Urinary bladder (tissue), 4 donors: Measurements from ENCODE around the gene TMEM253. TPM values are rescaled to one million over a fixed set of nuclear protein-coding genes. Genes with fewer than 3 reads are reported as not detected.

Experiments
- DNase-seq: peaks from one replicate; pipeline ENCODE4 v3.0.0-alpha.2; 2015; ENCODE audit errors: extremely low spot score
- H3K27ac ChIP-seq: one replicate; pipeline ENCODE4 v1.5.1; 2013; ENCODE audit warnings: low read depth, mild to moderate bottlenecking, moderate library complexity
- H3K36me3 ChIP-seq: one replicate; pipeline ENCODE4 v1.6.1; 2013; ENCODE audit warnings: mild to moderate bottlenecking, moderate library complexity; ENCODE audit not compliant: insufficient read depth
- H3K4me1 ChIP-seq: one replicate; pipeline ENCODE4 v1.6.1; 2013; ENCODE audit warnings: mild to moderate bottlenecking, moderate library complexity; ENCODE audit not compliant: insufficient read depth
- H3K4me3 ChIP-seq: one replicate; pipeline ENCODE4 v1.5.1; 2013; ENCODE audit warnings: low read depth, low read length
- WGBS: extraction: QIAGEN DNeasy Blood & Tissue Kit; methylation state at CpG from one replicate; pipeline ENCODE4 v1.1.7; 2013; 5-methylcytosine and 5-hydroxymethylcytosine counted together
- polyA plus RNA-seq: library from polyadenylated mRNA; stranded (reverse); fragments of 200-250 nt; gene quantifications from one replicate; pipeline ENCODE4 v1.2.3, GENCODE V29; 2013
- total RNA-seq: library from RNA; depleted of rRNA; stranded (reverse); fragments of >200 nt; gene quantifications from one replicate; pipeline ENCODE4 v1.2.3, GENCODE V29; 2014
- donor health status: healthy with polysubstance abuse.
- donor health status: healthy.

TMEM253 gene
- total and polyA plus RNA-seq, 2 donors, result 0.37 to 0.42 TPM

GRCh38 chr14:21077672-21078071 lies 23.2 kb upstream of the TMEM253 start:
- WGBS, result 86% methylated on average over 2 of the region's 2 CpGs
- Histone ChIP-seq H3K4me1 (no peaks in the 10 kb centered on the region), H3K4me3 (no peak overlapping the region), H3K27ac (no peak overlapping the region), H3K36me3 (peaks cover 3% of the 10 kb centered on the region)
- DNase-seq, result no peak

- Histone ChIP-seq H3K27ac (no peak overlapping the region), H3K36me3 (peaks cover 3% of the 10 kb centered on the region), H3K4me1 (no peaks in the 10 kb centered on the region), H3K4me3 (no peak overlapping the region)
- no peak for DNase-seq
- 87% methylated on average over 5 of the region's 5 CpGs for WGBS
Measured at GRCh38 chr14:21078287-21078686, 22.6 kb upstream of the TMEM253 start.

- DNase-seq, result no peak
- WGBS, result 84% methylated on average over 10 of the region's 10 CpGs
- H3K4me3 ChIP-seq, result no peak overlapping the region
- H3K36me3 ChIP-seq, result peaks cover 3% of the 10 kb centered on the region
- H3K27ac ChIP-seq, result no peak overlapping the region
- no peaks in the 10 kb centered on the region for H3K4me1 ChIP-seq
Measured at GRCh38 chr14:21078726-21079125, 22.1 kb upstream of the TMEM253 start.

- no peak overlapping the region for H3K27ac ChIP-seq
- no peak overlapping the region for H3K4me3 ChIP-seq
- H3K4me1 ChIP-seq, result no peaks in the 10 kb centered on the region
- DNase-seq, result no peak
- WGBS, result 88% methylated on average over 30 of the region's 30 CpGs
- peaks cover 1% of the 10 kb centered on the region for H3K36me3 ChIP-seq
Measured at GRCh38 chr14:21081521-21082142, 19.2 kb upstream of the TMEM253 start.

GRCh38 chr14:21083565-21084325 lies 17.1 kb upstream of the TMEM253 start:
- no peaks in the 10 kb centered on the region for H3K4me1 ChIP-seq
- no peak overlapping the region for H3K4me3 ChIP-seq
- 84% methylated on average over 11 of the region's 11 CpGs for WGBS
- H3K27ac ChIP-seq, result no peak overlapping the region
- peaks cover 1% of the 10 kb centered on the region for H3K36me3 ChIP-seq
- no peak for DNase-seq

- Histone ChIP-seq H3K27ac (no peak overlapping the region), H3K4me1 (no peaks in the 10 kb centered on the region), H3K36me3 (peaks cover 1% of the 10 kb centered on the region), H3K4me3 (no peak overlapping the region)
- WGBS, result 85% methylated on average over 2 of the region's 2 CpGs
- DNase-seq, result no peak
Measured at GRCh38 chr14:21084396-21084795, 16.5 kb upstream of the TMEM253 start.

GRCh38 chr14:21084998-21085853 lies 15.6 kb upstream of the TMEM253 start:
- 73% methylated on average over 17 of the region's 17 CpGs for WGBS
- DNase-seq, result no peak
- Histone ChIP-seq H3K4me3 (no peak overlapping the region), H3K27ac (no peak overlapping the region), H3K36me3 (peaks cover 1% of the 10 kb centered on the region), H3K4me1 (no peaks in the 10 kb centered on the region)

GRCh38 chr14:21086908-21087293 lies 14.0 kb upstream of the TMEM253 start:
- DNase-seq, result no peak
- Histone ChIP-seq H3K4me3 (no peak overlapping the region), H3K36me3 (no peaks in the 10 kb centered on the region), H3K27ac (no peak overlapping the region), H3K4me1 (no peaks in the 10 kb centered on the region)
- WGBS, result 78% methylated on average over 4 of the region's 4 CpGs

- WGBS, result 23% methylated on average over 19 of the region's 19 CpGs
Measured at GRCh38 chr14:21087294-21088091, 13.4 kb upstream of the TMEM253 start.

GRCh38 chr14:21088687-21089086 lies 12.2 kb upstream of the TMEM253 start:
- Histone ChIP-seq H3K36me3 (no peaks in the 10 kb centered on the region), H3K4me3 (no peak overlapping the region), H3K4me1 (no peaks in the 10 kb centered on the region), H3K27ac (no peak overlapping the region)
- WGBS, result 79% methylated on average over 4 of the region's 4 CpGs
- no peak for DNase-seq

More at GRCh38 chr14:21087294-21088091, 13.4 kb upstream of the TMEM253 start:
- no peaks in the 10 kb centered on the region for H3K36me3 ChIP-seq
- H3K4me3 ChIP-seq, result no peak overlapping the region
- no peaks in the 10 kb centered on the region for H3K4me1 ChIP-seq
- H3K27ac ChIP-seq, result peak overlapping the region; percentile 16
- DNase-seq, result no peak

- H3K36me3 ChIP-seq, result no peaks in the 10 kb centered on the region
- H3K4me1 ChIP-seq, result no peaks in the 10 kb centered on the region
- DNase-seq, result no peak
- no peak overlapping the region for H3K27ac ChIP-seq
- no peak overlapping the region for H3K4me3 ChIP-seq
- WGBS, result 51% methylated on average over 1 of the region's 1 CpG
Measured at GRCh38 chr14:21089271-21089670, 11.6 kb upstream of the TMEM253 start.

- H3K4me1 ChIP-seq, result no peaks in the 10 kb centered on the region
Measured at GRCh38 chr14:21089877-21090193, 11.0 kb upstream of the TMEM253 start.

GRCh38 chr14:21090194-21090939 lies 10.5 kb upstream of the TMEM253 start:
- DNase-seq, result no peak
- WGBS, result 86% methylated on average over 45 of the region's 45 CpGs
- Histone ChIP-seq H3K4me3 (no peak overlapping the region), H3K27ac (no peak overlapping the region), H3K4me1 (no peaks in the 10 kb centered on the region), H3K36me3 (no peaks in the 10 kb centered on the region)

More at GRCh38 chr14:21089877-21090193, 11.0 kb upstream of the TMEM253 start:
- DNase-seq, result no peak
- Histone ChIP-seq H3K27ac (no peak overlapping the region), H3K36me3 (no peaks in the 10 kb centered on the region), H3K4me3 (no peak overlapping the region)
- WGBS, result 72% methylated on average over 5 of the region's 5 CpGs
